H9 (cell line): ENCODE measurements around the gene OLA1. TPM values are rescaled to one million over a fixed set of nuclear protein-coding genes. Genes with fewer than 3 reads are reported as not detected.

Experiments
- DNase-seq: peaks from one replicate; pipeline ENCODE4 v3.0.0-alpha.2; 2017
- H2AFZ ChIP-seq: one replicate; pipeline ENCODE4 v1.6.1; 2013; ENCODE audit warnings: mild to moderate bottlenecking, low read length, control low read depth, moderate library complexity
- H2AK5ac ChIP-seq: 2 replicates; pipeline ENCODE4 v1.6.1; 2013; ENCODE audit warnings: low read length, control low read depth, mixed read lengths; ENCODE audit not compliant: insufficient read length
- H2BK120ac ChIP-seq: one replicate; pipeline ENCODE4 v1.6.1; 2013; ENCODE audit warnings: low read depth, mild to moderate bottlenecking, low read length, control low read depth, inconsistent platforms; ENCODE audit not compliant: poor library complexity, severe bottlenecking
- H2BK12ac ChIP-seq: 2 replicates; pipeline ENCODE4 v1.6.1; 2013; ENCODE audit warnings: low read length, control low read depth, mixed read lengths, low read depth; ENCODE audit not compliant: insufficient read length
- H2BK15ac ChIP-seq: 2 replicates; pipeline ENCODE4 v1.6.1; 2013; ENCODE audit warnings: low read depth, low read length, control low read depth
- H2BK20ac ChIP-seq: one replicate; pipeline ENCODE4 v1.6.1; 2013; ENCODE audit warnings: low read depth, mild to moderate bottlenecking, low read length, control low read depth, inconsistent platforms; ENCODE audit not compliant: poor library complexity, severe bottlenecking
- H2BK5ac ChIP-seq: 2 replicates; pipeline ENCODE4 v1.6.1; 2013; ENCODE audit warnings: low read length, control low read depth, mixed read lengths; ENCODE audit not compliant: insufficient read length
- H3K14ac ChIP-seq: 2 replicates; pipeline ENCODE4 v1.6.1; 2013; ENCODE audit warnings: low read length, control low read depth; ENCODE audit not compliant: insufficient read depth
- H3K18ac ChIP-seq: 2 replicates; pipeline ENCODE4 v1.6.1; 2013; ENCODE audit warnings: low read depth, mild to moderate bottlenecking, mixed read lengths, low read length, control low read depth; ENCODE audit not compliant: insufficient read length
- H3K23ac ChIP-seq: 2 replicates; pipeline ENCODE4 v1.6.1; 2013; ENCODE audit warnings: low read length, control low read depth, mixed read lengths, low read depth; ENCODE audit not compliant: insufficient read length
- H3K23me2 ChIP-seq: 2 replicates; pipeline ENCODE4 v1.6.1; 2013; ENCODE audit warnings: low read depth, mild to moderate bottlenecking, mixed read lengths, low read length, control low read depth; ENCODE audit not compliant: insufficient read length, poor library complexity, severe bottlenecking
- H3K27ac ChIP-seq: 2 replicates; pipeline ENCODE4 v1.5.1; 2013; ENCODE audit warnings: low read length, control low read depth, mixed read lengths, low read depth; ENCODE audit not compliant: insufficient read length
- H3K27me3 ChIP-seq: 2 replicates; pipeline ENCODE4 v1.6.1; 2013; ENCODE audit warnings: low read length, control low read depth, inconsistent platforms; ENCODE audit not compliant: insufficient read depth
- H3K4ac ChIP-seq: 2 replicates; pipeline ENCODE4 v1.6.1; 2013; ENCODE audit warnings: low read depth, mild to moderate bottlenecking, control low read depth, inconsistent platforms, low read length, moderate library complexity
- H3K4me1 ChIP-seq: 2 replicates; pipeline ENCODE4 v1.6.1; 2013; ENCODE audit warnings: low read length, control low read depth, inconsistent platforms; ENCODE audit not compliant: insufficient read depth
- H3K4me2 ChIP-seq: 2 replicates; pipeline ENCODE4 v1.6.1; 2013; ENCODE audit warnings: low read length, control low read depth, mixed read lengths; ENCODE audit not compliant: insufficient read length, insufficient read depth
- H3K56ac ChIP-seq: 2 replicates; pipeline ENCODE4 v1.6.1; 2013; ENCODE audit warnings: low read depth, mild to moderate bottlenecking, mixed read lengths, low read length, control low read depth; ENCODE audit not compliant: insufficient read length
- H3K79me1 ChIP-seq: 2 replicates; pipeline ENCODE4 v1.6.1; 2013; ENCODE audit warnings: low read depth, mild to moderate bottlenecking, moderate library complexity, low read length, control low read depth, inconsistent platforms; ENCODE audit not compliant: insufficient read depth, poor library complexity, severe bottlenecking
- H3K79me2 ChIP-seq: 2 replicates; pipeline ENCODE4 v1.6.1; 2013; ENCODE audit warnings: low read length, control low read depth, inconsistent platforms; ENCODE audit not compliant: insufficient read depth
- H3K9ac ChIP-seq: 2 replicates; pipeline ENCODE4 v1.6.1; 2013; ENCODE audit warnings: low read length, control low read depth, mixed read lengths; ENCODE audit not compliant: insufficient read length; ENCODE audit errors: extremely low read depth
- H3K9me3 ChIP-seq: one replicate; pipeline ENCODE4 v1.6.1; 2013; ENCODE audit warnings: low read depth, low read length, inconsistent platforms; ENCODE audit not compliant: control insufficient read depth
- H3T11ph ChIP-seq: one replicate; pipeline ENCODE4 v1.6.1; 2013; ENCODE audit warnings: mild to moderate bottlenecking, low read length, control low read depth, inconsistent platforms
- H4K20me1 ChIP-seq: one replicate; pipeline ENCODE4 v1.6.1; 2013; ENCODE audit not compliant: control insufficient read depth, insufficient read length, insufficient read depth
- H4K5ac ChIP-seq: 2 replicates; pipeline ENCODE4 v1.6.1; 2013; ENCODE audit warnings: low read depth, mild to moderate bottlenecking, mixed read lengths, low read length, control low read depth; ENCODE audit not compliant: insufficient read length
- H4K8ac ChIP-seq: replicated peaks from 2 replicates; pipeline ENCODE4 v1.6.1; 2013; ENCODE audit warnings: low read length, control low read depth, mixed read lengths, low read depth; ENCODE audit not compliant: insufficient read length
- H4K91ac ChIP-seq: 2 replicates; pipeline ENCODE4 v1.6.1; 2013; ENCODE audit warnings: low read depth, mild to moderate bottlenecking, moderate library complexity, mixed read lengths, low read length, control low read depth; ENCODE audit not compliant: insufficient read length
- H3K27ac Mint-ChIP-seq, 3 experiments: 2 replicates in 2 of 3; 3 replicates in 1 of 3; pipeline ENCODE4 v1.8.0; 2020 to 2021; ENCODE audit warnings: mixed read lengths in 3 of 3, mild to moderate bottlenecking in 1 of 3, moderate library complexity in 1 of 3
- H3K27me3 Mint-ChIP-seq: 2 replicates; pipeline ENCODE4 v1.8.0; 2021; ENCODE audit warnings: low read depth, mild to moderate bottlenecking, moderate library complexity, mixed read lengths
- H3K36me3 Mint-ChIP-seq, 3 experiments: 2 replicates in 2 of 3; 3 replicates in 1 of 3; pipeline ENCODE4 v1.8.0; 2020 to 2021; ENCODE audit warnings: low read depth in 3 of 3, mixed read lengths in 3 of 3; ENCODE audit not compliant: insufficient read depth in 1 of 3
- H3K4me1 Mint-ChIP-seq, 2 experiments: 2 replicates each; pipeline ENCODE4 v1.8.0; 2020; ENCODE audit warnings: mixed read lengths in 2 of 2
- H3K4me3 Mint-ChIP-seq, 2 experiments: 2 replicates in 1 of 2; 3 replicates in 1 of 2; pipeline ENCODE4 v1.8.0; 2020 to 2021; ENCODE audit warnings: mild to moderate bottlenecking in 2 of 2, mixed read lengths in 2 of 2, moderate library complexity in 1 of 2
- H3K9me3 Mint-ChIP-seq, 2 experiments: 2 replicates in 1 of 2; 3 replicates in 1 of 2; pipeline ENCODE4 v1.8.0; 2020; ENCODE audit warnings: mild to moderate bottlenecking in 2 of 2, mixed read lengths in 2 of 2, moderate library complexity in 1 of 2
- WGBS: extraction: QIAGEN DNeasy Blood & Tissue Kit; methylation state at CpG from one replicate; pipeline ENCODE4 v1.1.7; 2013; ENCODE audit warnings: missing lambda C conversion rate, low lambda C conversion rate, mixed read lengths; ENCODE audit not compliant: insufficient read length; ENCODE audit errors: extremely low coverage; 5-methylcytosine and 5-hydroxymethylcytosine counted together
- total RNA-seq: library from RNA; stranded (reverse); gene quantifications from 2 replicates; pipeline ENCODE4 v1.2.1, GENCODE V29; 2021
- TF ChIP-seq, protein P1 (sequence below): fragments of 200-600 bp; sonication (generic); conservative IDR thresholded peaks from 3 replicates; pipeline ENCODE4 v1.8.0; 2021; ENCODE audit warnings: antibody characterized with exemption, mild to moderate bottlenecking

Gene OLA1
- total RNA-seq, 1 experiment from 2014 or later = 133 TPM

DNA sequence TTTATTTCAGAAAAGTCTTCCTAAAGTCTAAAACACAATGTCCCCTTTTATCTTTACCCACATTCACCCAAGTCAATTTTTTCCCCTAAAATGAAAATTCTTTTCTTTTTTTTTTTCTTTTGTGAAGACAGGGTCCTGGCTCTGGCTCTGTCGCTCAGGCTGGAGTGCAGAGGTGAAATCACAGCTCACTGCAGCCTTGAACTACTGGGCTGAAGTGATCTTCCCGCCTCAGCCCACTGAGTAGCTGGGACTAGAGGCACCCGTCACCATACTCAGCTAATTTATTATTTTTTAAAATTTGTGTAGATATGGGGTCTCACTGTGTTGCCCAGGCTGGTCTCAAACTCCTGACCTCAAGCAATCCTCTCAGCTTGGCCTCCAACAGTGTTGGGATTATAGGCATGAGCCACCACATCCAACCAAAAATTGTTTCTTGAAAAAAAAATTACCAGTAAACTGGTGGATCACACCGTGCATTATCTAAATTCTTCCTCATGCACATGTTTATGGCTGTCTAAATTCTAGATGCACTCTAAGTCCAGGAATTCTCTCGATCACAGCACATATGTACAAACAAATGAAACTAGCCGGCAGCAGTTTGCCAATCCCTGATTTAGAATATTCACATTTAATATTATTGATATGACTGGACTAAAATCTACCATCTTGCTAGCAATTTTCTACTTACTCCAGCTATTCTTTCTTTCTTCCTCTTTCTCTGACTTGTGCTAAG, 56.8 kb downstream of the OLA1 start:
- H3K9me3 Mint-ChIP-seq = no peaks in the 10 kb centered on the region; a peak in 3 of 5 replicates
- Histone ChIP-seq H4K20me1 (no peaks in the 10 kb centered on the region), H2BK20ac (no peak overlapping the region), H2AK5ac (no peak overlapping the region), H2BK120ac (no peak overlapping the region), H3K4me1 (no peaks in the 10 kb centered on the region), H4K91ac (no peak overlapping the region), H3K9ac (no peak overlapping the region), H3K4ac (no peak overlapping the region), H2BK5ac (no peak overlapping the region), H3T11ph (no peak overlapping the region), H3K27me3 (no peaks in the 10 kb centered on the region), H3K9me3 (no peaks in the 10 kb centered on the region), H3K27ac (no peak overlapping the region), H3K23ac (no peak overlapping the region), H2BK12ac (no peak overlapping the region), H3K4me2 (no peak overlapping the region), H3K23me2 (no peaks in the 10 kb centered on the region), H2BK15ac (no peak overlapping the region), H4K8ac (no peak overlapping the region), H3K18ac (no peak overlapping the region), H3K56ac (no peak overlapping the region), H3K79me1 (peaks cover 1% of the 10 kb centered on the region), H3K79me2 (no peaks in the 10 kb centered on the region; the same call in 1 of the 2 replicates), H4K5ac (no peak overlapping the region), H2AFZ (no peak overlapping the region), H3K14ac (no peak overlapping the region)
- H3K27ac Mint-ChIP-seq = no peak overlapping the region
- no CpG with 5 or more reads among the region's 6 CpGs for WGBS
- no peaks in the 10 kb centered on the region for H3K4me1 Mint-ChIP-seq
- H3K4me3 Mint-ChIP-seq = no peak overlapping the region
- peaks cover 0 to 6% (median 5%) of the 10 kb centered on the region in 3 experiments; a peak in 4 of 7 replicates for H3K36me3 Mint-ChIP-seq
- DNase-seq = no peak
- H3K27me3 Mint-ChIP-seq = no peaks in the 10 kb centered on the region
- TF ChIP-seq, protein P1, sequence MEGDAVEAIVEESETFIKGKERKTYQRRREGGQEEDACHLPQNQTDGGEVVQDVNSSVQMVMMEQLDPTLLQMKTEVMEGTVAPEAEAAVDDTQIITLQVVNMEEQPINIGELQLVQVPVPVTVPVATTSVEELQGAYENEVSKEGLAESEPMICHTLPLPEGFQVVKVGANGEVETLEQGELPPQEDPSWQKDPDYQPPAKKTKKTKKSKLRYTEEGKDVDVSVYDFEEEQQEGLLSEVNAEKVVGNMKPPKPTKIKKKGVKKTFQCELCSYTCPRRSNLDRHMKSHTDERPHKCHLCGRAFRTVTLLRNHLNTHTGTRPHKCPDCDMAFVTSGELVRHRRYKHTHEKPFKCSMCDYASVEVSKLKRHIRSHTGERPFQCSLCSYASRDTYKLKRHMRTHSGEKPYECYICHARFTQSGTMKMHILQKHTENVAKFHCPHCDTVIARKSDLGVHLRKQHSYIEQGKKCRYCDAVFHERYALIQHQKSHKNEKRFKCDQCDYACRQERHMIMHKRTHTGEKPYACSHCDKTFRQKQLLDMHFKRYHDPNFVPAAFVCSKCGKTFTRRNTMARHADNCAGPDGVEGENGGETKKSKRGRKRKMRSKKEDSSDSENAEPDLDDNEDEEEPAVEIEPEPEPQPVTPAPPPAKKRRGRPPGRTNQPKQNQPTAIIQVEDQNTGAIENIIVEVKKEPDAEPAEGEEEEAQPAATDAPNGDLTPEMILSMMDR = no peak
